Measurements from ENCODE around the gene ZNF638. TPM values are rescaled to one million over a fixed set of nuclear protein-coding genes. Genes with fewer than 3 reads are reported as not detected.
"Not testable (repeated sequence)": the region's sequence is repeated elsewhere in the genome, so short reads cannot be mapped to it uniquely, and the experiment has no call there.

Gene ZNF638
- total and polyA plus RNA-seq, 4 donors = 193 to 317 (median 226) TPM

GRCh38 chr2:71299507-71299906 is 32.1 kb upstream of the ZNF638 start:
- Histone ChIP-seq H3K36me3 (ENCODE audit: control insufficient read depth, insufficient read depth, low read length) (no peaks in the 10 kb centered on the region), H3K27me3 (ENCODE audit: control insufficient read depth, insufficient read depth, low read length) (no peaks in the 10 kb centered on the region), H3K9me3 (ENCODE audit: control insufficient read depth, insufficient read depth, low read length) (no peaks in the 10 kb centered on the region), H3K4me3 (ENCODE audit: low read depth, low read length) (no peak overlapping the region), H3K4me1 (ENCODE audit: control insufficient read depth, insufficient read depth, low read length) (no peaks in the 10 kb centered on the region), H3K27ac (ENCODE audit: low read depth, low read length) (no peak overlapping the region)
- no CpG with 5 or more reads among the region's 2 CpGs for WGBS (ENCODE audit: insufficient coverage)
- DNase-seq (ENCODE audit: low read depth in 4 of 6, low spot score in 6 of 6) = peak in 5 of 6 donors; percentile 2 to 79 (median 29)

DNA sequence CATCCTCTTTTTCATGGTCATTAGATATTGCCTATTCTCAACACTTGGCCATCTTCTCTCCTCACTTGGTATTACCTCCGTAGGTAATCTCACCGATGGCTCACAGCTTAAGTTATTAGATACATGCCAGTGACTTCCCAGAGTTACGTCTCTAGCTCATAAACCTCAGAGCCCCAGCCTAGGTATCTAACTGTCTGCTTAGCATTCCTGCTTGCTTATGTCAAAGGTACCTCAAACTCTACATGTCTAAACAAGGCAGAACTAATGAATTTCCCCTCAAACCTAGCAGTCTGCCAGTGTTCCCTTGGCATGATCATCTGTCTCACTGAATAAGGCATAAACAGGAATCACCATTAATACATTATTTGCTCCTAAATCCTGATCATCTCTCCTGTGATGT is 27.7 kb upstream of the ZNF638 start:
- Histone ChIP-seq H3K27me3 (ENCODE audit: control insufficient read depth, insufficient read depth, low read length) (no peaks in the 10 kb centered on the region), H3K36me3 (ENCODE audit: control insufficient read depth, insufficient read depth, low read length) (no peaks in the 10 kb centered on the region), H3K4me3 (ENCODE audit: low read depth, low read length) (no peak overlapping the region), H3K4me1 (ENCODE audit: control insufficient read depth, insufficient read depth, low read length) (no peaks in the 10 kb centered on the region), H3K27ac (ENCODE audit: low read depth, low read length) (no peak overlapping the region), H3K9me3 (ENCODE audit: control insufficient read depth, insufficient read depth, low read length) (no peaks in the 10 kb centered on the region)
- no peak for DNase-seq (ENCODE audit: low read depth in 4 of 6, low spot score in 6 of 6)
- WGBS (ENCODE audit: insufficient coverage) = 98% methylated on average over 3 of the region's 3 CpGs

DNA sequence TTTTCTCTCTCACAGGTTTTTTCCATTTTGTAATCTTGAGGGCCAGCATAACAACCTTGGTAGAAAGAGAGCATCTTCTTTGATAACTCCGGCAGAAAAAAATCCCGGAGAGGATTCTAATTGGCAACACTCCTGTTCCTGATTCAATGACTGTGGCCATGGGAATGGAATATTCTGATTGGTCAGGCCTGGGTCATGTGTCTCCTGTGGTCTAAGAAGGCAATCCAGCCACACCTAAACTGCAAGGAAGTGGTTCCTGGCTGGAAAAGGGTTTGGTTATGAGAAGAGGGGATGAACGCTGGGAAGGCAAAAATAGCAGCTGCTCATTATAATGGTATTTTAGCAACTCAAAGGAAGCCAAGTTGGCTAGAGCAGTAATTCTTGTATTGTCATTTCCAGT is 24.8 kb upstream of the ZNF638 start:
- no peaks in the 10 kb centered on the region for H3K36me3 ChIP-seq (ENCODE audit: control insufficient read depth, insufficient read depth, low read length)
- no peak overlapping the region for H3K4me3 ChIP-seq (ENCODE audit: low read depth, low read length)
- WGBS (ENCODE audit: insufficient coverage) = 100% methylated on average over 3 of the region's 3 CpGs
- no peaks in the 10 kb centered on the region for H3K4me1 ChIP-seq (ENCODE audit: control insufficient read depth, insufficient read depth, low read length)
- H3K27me3 ChIP-seq (ENCODE audit: control insufficient read depth, insufficient read depth, low read length) = no peaks in the 10 kb centered on the region
- H3K9me3 ChIP-seq (ENCODE audit: control insufficient read depth, insufficient read depth, low read length) = no peaks in the 10 kb centered on the region
- no peak overlapping the region for H3K27ac ChIP-seq (ENCODE audit: low read depth, low read length)
- no peak for DNase-seq (ENCODE audit: low read depth in 4 of 6, low spot score in 6 of 6)

DNA sequence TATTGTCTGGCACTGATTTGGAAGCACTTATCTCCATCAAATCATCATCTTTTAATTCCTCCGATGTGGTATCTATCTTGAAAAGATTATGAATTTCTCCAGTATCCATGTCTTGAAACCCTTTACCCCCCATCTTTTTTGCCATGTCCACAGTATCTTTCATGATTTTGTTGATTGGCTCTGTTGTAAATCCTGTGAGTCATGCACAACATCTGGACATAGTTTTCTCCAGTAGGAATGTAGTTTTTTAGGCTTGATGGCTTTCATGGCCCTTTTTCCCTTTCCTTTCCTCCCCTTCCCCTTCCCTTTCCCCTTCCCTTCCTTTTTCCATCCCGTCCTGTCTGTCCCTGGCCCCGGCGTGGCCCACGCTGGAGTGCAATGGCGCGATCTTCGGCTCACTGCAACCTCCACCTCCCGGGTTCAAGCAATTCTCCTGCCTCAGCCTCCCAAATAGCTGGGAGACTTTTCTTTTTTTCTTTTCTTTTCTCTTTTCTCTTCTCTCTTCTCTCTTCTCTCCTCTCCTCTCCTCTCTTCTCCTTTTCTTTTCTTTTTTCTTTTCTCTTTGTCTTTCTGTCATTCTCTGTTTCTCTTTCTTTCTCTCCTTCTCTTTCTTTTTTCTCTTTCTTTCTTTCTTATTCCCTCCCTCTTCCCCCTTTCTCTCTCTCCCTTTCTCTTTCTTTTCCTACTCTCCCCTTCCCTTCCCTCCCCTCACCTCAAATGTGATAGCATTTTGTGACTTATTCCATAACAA is 18.4 kb upstream of the ZNF638 start:
- Histone ChIP-seq H3K9me3 (ENCODE audit: control insufficient read depth, insufficient read depth, low read length) (no peaks in the 10 kb centered on the region), H3K36me3 (ENCODE audit: control insufficient read depth, insufficient read depth, low read length) (no peaks in the 10 kb centered on the region), H3K4me1 (ENCODE audit: control insufficient read depth, insufficient read depth, low read length) (no peaks in the 10 kb centered on the region), H3K27me3 (ENCODE audit: control insufficient read depth, insufficient read depth, low read length) (no peaks in the 10 kb centered on the region), H3K4me3 (ENCODE audit: low read depth, low read length) (no peak overlapping the region), H3K27ac (ENCODE audit: low read depth, low read length) (no peak overlapping the region)
- WGBS (ENCODE audit: insufficient coverage) = 81% methylated on average over 8 of the region's 9 CpGs
- DNase-seq (ENCODE audit: low read depth in 4 of 6, low spot score in 6 of 6) = no peak

DNA sequence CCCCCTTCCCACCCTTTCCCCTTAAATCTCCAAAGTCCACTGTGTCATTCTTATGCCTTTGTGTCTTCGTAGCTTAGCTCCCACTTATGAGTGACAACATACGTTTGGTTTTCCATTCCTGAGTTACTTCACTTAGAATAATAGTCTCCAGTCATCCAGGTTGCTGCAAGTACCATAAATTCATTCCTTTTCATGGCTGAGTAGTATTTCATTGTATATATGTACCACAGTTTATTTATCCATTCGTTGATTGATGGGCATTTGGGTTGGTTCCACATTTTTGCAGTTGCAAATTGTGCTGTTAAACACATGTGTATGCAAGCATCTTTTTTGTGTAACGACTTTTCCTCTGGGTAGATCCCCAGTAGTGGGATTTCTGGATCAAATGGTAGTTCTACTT is 14.5 kb upstream of the ZNF638 start:
- no peaks in the 10 kb centered on the region for H3K4me1 ChIP-seq (ENCODE audit: control insufficient read depth, insufficient read depth, low read length)
- 80% methylated on average over 2 of the region's 4 CpGs for WGBS (ENCODE audit: insufficient coverage)

DNA sequence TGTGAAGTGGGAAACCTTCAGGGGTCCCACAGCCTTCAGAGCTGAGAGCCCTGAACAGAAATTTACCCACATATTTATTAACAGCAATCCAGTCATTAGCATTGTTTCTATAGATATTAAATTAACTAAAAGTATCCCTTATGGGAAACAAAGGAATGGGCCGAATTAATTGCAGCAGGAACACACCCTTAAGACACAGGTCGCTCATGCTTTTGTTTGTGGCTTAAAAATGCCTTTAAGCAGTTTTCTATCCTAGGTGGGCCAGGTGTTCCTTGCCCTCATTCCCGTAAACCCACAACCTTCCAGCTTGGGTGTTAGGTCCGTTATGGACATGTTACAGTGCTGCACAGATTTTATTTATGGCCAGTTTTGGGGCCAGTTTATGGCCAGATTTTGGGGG is 13.7 kb upstream of the ZNF638 start:
- H3K36me3 ChIP-seq (ENCODE audit: control insufficient read depth, insufficient read depth, low read length); H3K27me3 ChIP-seq (ENCODE audit: control insufficient read depth, insufficient read depth, low read length); H3K27ac ChIP-seq (ENCODE audit: low read depth, low read length); H3K9me3 ChIP-seq (ENCODE audit: control insufficient read depth, insufficient read depth, low read length); H3K4me3 ChIP-seq (ENCODE audit: low read depth, low read length); DNase-seq (ENCODE audit: low read depth in 4 of 6, low spot score in 6 of 6); H3K4me1 ChIP-seq (ENCODE audit: control insufficient read depth, insufficient read depth, low read length): not testable (repeated sequence)
- WGBS (ENCODE audit: insufficient coverage) = 100% methylated on average over 2 of the region's 4 CpGs

More for the DNA sequence above, 14.5 kb upstream of the ZNF638 start:
- Histone ChIP-seq H3K27ac (ENCODE audit: low read depth, low read length) (no peak overlapping the region), H3K36me3 (ENCODE audit: control insufficient read depth, insufficient read depth, low read length) (no peaks in the 10 kb centered on the region), H3K9me3 (ENCODE audit: control insufficient read depth, insufficient read depth, low read length) (peaks cover 2% of the 10 kb centered on the region), H3K4me3 (ENCODE audit: low read depth, low read length) (no peak overlapping the region), H3K27me3 (ENCODE audit: control insufficient read depth, insufficient read depth, low read length) (no peaks in the 10 kb centered on the region)
- DNase-seq (ENCODE audit: low read depth in 4 of 6, low spot score in 6 of 6) = no peak

DNA sequence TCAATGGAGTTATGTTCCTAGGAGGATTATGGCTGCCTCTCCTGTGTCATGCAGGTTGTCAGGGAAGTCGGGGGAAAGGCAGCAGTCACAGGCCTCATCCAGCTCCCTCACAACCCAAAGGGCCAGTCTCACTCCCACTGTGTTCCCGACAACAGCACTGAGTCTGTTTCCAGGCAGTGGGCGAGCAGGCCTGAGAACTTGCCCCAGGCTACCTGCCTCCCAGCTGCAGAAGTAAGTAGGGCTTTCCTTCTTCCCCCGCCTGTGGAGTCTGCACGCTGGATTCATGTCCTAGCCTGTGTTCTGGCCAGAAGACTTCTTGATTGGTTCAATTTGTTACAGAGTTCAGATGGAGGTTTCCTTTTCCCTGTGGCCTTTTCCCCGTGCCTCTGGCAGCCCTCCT is 8.2 kb upstream of the ZNF638 start:
- Histone ChIP-seq H3K4me3 (ENCODE audit: low read depth, low read length) (no peak overlapping the region), H3K4me1 (ENCODE audit: control insufficient read depth, insufficient read depth, low read length) (no peaks in the 10 kb centered on the region), H3K9me3 (ENCODE audit: control insufficient read depth, insufficient read depth, low read length) (peaks cover 2% of the 10 kb centered on the region), H3K27ac (ENCODE audit: low read depth, low read length) (no peak overlapping the region), H3K27me3 (ENCODE audit: control insufficient read depth, insufficient read depth, low read length) (no peaks in the 10 kb centered on the region), H3K36me3 (ENCODE audit: control insufficient read depth, insufficient read depth, low read length) (no peaks in the 10 kb centered on the region)
- no peak for DNase-seq (ENCODE audit: low read depth in 4 of 6, low spot score in 6 of 6)
- WGBS (ENCODE audit: insufficient coverage) = 88% methylated on average over 5 of the region's 6 CpGs

- Histone ChIP-seq H3K27ac (ENCODE audit: low read depth, low read length) (no peak overlapping the region), H3K36me3 (ENCODE audit: control insufficient read depth, insufficient read depth, low read length) (no peaks in the 10 kb centered on the region), H3K4me1 (ENCODE audit: control insufficient read depth, insufficient read depth, low read length) (peaks cover 4% of the 10 kb centered on the region), H3K4me3 (ENCODE audit: low read depth, low read length) (no peak overlapping the region), H3K9me3 (ENCODE audit: control insufficient read depth, insufficient read depth, low read length) (no peaks in the 10 kb centered on the region), H3K27me3 (ENCODE audit: control insufficient read depth, insufficient read depth, low read length) (no peaks in the 10 kb centered on the region)
- DNase-seq (ENCODE audit: low read depth in 4 of 6, low spot score in 6 of 6) = no peak
- WGBS (ENCODE audit: insufficient coverage) = 93% methylated on average over 3 of the region's 3 CpGs
Measured at GRCh38 chr2:71326968-71327367, 4.6 kb upstream of the ZNF638 start.

DNA sequence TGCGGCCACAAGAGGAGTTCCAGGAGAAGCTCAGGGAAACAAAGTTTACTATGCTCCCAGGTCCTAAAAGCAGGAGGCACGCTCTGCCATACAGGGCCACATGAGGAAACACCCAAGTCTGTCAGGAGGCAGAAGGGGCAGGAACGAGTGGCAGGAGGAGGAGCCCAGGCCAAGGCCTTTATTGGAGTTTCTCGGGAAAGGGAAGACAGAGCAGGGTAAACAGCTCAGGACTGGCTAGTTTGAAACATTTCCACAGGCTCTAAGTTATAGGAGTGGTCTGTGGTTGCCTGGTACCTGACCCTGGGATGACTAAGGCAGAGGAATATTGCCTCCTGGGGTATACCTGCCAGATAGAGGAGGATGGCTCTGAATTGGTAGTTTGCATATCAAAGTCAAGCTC is 3.7 kb upstream of the ZNF638 start:
- H3K27me3 ChIP-seq (ENCODE audit: control insufficient read depth, insufficient read depth, low read length) = no peaks in the 10 kb centered on the region
- H3K4me3 ChIP-seq (ENCODE audit: low read depth, low read length) = no peak overlapping the region
- peaks cover 4% of the 10 kb centered on the region for H3K4me1 ChIP-seq (ENCODE audit: control insufficient read depth, insufficient read depth, low read length)
- no peak for DNase-seq (ENCODE audit: low read depth in 4 of 6, low spot score in 6 of 6)
- 43% methylated on average over 4 of the region's 4 CpGs for WGBS (ENCODE audit: insufficient coverage)
- H3K9me3 ChIP-seq (ENCODE audit: control insufficient read depth, insufficient read depth, low read length) = no peaks in the 10 kb centered on the region
- H3K27ac ChIP-seq (ENCODE audit: low read depth, low read length) = no peak overlapping the region
- H3K36me3 ChIP-seq (ENCODE audit: control insufficient read depth, insufficient read depth, low read length) = no peaks in the 10 kb centered on the region

DNA sequence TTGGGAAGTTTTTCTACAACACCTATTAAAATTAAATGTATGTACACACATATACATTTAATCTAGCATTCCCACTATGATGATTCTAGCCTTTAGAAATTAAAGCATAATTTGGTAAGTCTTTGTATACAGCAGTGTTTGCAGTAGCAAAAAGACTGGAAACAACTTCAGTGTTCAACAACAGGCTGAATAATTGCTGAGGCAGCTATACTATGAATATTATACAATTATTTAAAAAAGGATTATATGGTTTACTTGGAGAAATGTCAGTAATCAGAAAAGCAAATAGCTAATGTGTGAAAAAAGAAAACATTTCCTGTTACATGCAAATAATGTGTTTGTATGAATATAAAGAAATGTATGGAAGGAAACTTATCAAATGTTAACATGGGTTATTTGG is 1.4 kb upstream of the ZNF638 start:
- H3K36me3 ChIP-seq (ENCODE audit: control insufficient read depth, insufficient read depth, low read length) = peaks cover 5% of the 10 kb centered on the region
- no peak for DNase-seq (ENCODE audit: low read depth in 4 of 6, low spot score in 6 of 6)
- H3K27me3 ChIP-seq (ENCODE audit: control insufficient read depth, insufficient read depth, low read length) = no peaks in the 10 kb centered on the region
- no peak overlapping the region for H3K27ac ChIP-seq (ENCODE audit: low read depth, low read length)
- H3K4me3 ChIP-seq (ENCODE audit: low read depth, low read length) = no peak overlapping the region
- no peaks in the 10 kb centered on the region for H3K9me3 ChIP-seq (ENCODE audit: control insufficient read depth, insufficient read depth, low read length)
- H3K4me1 ChIP-seq (ENCODE audit: control insufficient read depth, insufficient read depth, low read length) = peaks cover 12% of the 10 kb centered on the region

Data from spinal cord (tissue), 10 donors.